ENCODE results near the gene MAP2K5.

- no peak for TF ChIP-seq EZH2 (IDR thresholded peaks at IDR 0.05)
- no peak for TF ChIP-seq POLR2AphosphoS5 (IDR thresholded peaks at IDR 0.05; ENCODE audit: borderline replicate concordance, low read depth, low read length)
Observed at GRCh38 chr15:67746450-67746849, 203.9 kb downstream of the MAP2K5 start.

Measured in SK-N-MC (cell line).